Stimulated activated CD8-positive, alpha-beta memory T cell treated with anti-CD3 and anti-CD28 coated beads, Interleukin-7, amount 100 ng/mL, for 1 hour (primary cell): Measurements from ENCODE around the gene BACH2.
"Not testable (repeated sequence)": the region's sequence is repeated elsewhere in the genome, so short reads cannot be mapped to it uniquely, and the experiment has no call there.

ENCODE experiments used
- DNase-seq, 2 donors: peaks; one replicate each; pipeline ENCODE4 v3.0.0-alpha.2; 2020; ENCODE audit warnings: low read depth in 2 of 2

BACH2 gene

GRCh38 chr6:89910001-89910901 is 386.4 kb downstream of the BACH2 start:
- DNase-seq: not testable (repeated sequence)

GRCh38 chr6:89895276-89895874 is 401.3 kb downstream of the BACH2 start:
- DNase-seq: no peak

GRCh38 chr6:89894169-89894568 is 402.5 kb downstream of the BACH2 start, which contains the start of gene GJA10:
TSS of gene GJA10 (plus strand) at chr6:89894469. CDS start at chr6:89894469, 0 bp downstream.
- DNase-seq: no peak

GRCh38 chr6:89892577-89892976 is 404.1 kb downstream of the BACH2 start:
- DNase-seq: not testable (repeated sequence)

- not testable (repeated sequence) for DNase-seq
Observed at GRCh38 chr6:89890845-89891528, 405.7 kb downstream of the BACH2 start.

GRCh38 chr6:89888871-89889270 is 407.8 kb downstream of the BACH2 start:
- no peak for DNase-seq

GRCh38 chr6:89888138-89888514 is 408.5 kb downstream of the BACH2 start:
- no peak for DNase-seq

GRCh38 chr6:89887452-89888137 is 409.0 kb downstream of the BACH2 start:
- no peak for DNase-seq

- no peak for DNase-seq
Observed at GRCh38 chr6:89886378-89887120, 410.1 kb downstream of the BACH2 start.
